IPS-18c (cell line): ENCODE measurements around the gene POFUT2.

Experiments used
- H3K4me3 ChIP-seq: 2 replicates; pipeline ENCODE4 v1.7.0; 2013; ENCODE audit warnings: low read depth, mild to moderate bottlenecking, low read length, moderate library complexity; ENCODE audit not compliant: insufficient read depth
- H3K9me3 ChIP-seq: one replicate; pipeline ENCODE4 v1.6.1; 2013; ENCODE audit warnings: mild to moderate bottlenecking, low read length, moderate library complexity; ENCODE audit not compliant: control insufficient read depth, insufficient read depth

POFUT2 gene

GRCh38 chr21:45251635-45252447 lies 35.9 kb downstream of the POFUT2 start:
- peaks cover 2% of the 10 kb centered on the region for H3K9me3 ChIP-seq
- H3K4me3 ChIP-seq = no peak overlapping the region

- H3K4me3 ChIP-seq = no peak overlapping the region
- peaks cover 2% of the 10 kb centered on the region for H3K9me3 ChIP-seq
Measured at GRCh38 chr21:45250914-45251634, 36.6 kb downstream of the POFUT2 start.

- H3K4me3 ChIP-seq = no peak overlapping the region
- peaks cover 2% of the 10 kb centered on the region for H3K9me3 ChIP-seq
Measured at GRCh38 chr21:45250272-45250671, 37.4 kb downstream of the POFUT2 start.

GRCh38 chr21:45249626-45250025 lies 38.1 kb downstream of the POFUT2 start:
- H3K4me3 ChIP-seq = no peak overlapping the region
- H3K9me3 ChIP-seq = peaks cover 2% of the 10 kb centered on the region

- Histone ChIP-seq H3K9me3 (peaks cover 2% of the 10 kb centered on the region), H3K4me3 (0 out of 2 replicates have a peak overlapping the region, but pooled peaks have one; percentile 20)
Measured at GRCh38 chr21:45248893-45249381, 38.8 kb downstream of the POFUT2 start.

- Histone ChIP-seq H3K4me3 (0 out of 2 replicates have a peak overlapping the region, but pooled peaks have one; percentile 20), H3K9me3 (peaks cover 2% of the 10 kb centered on the region)
Measured at GRCh38 chr21:45248301-45248892, 39.3 kb downstream of the POFUT2 start.

- Histone ChIP-seq H3K4me3 (no peak overlapping the region), H3K9me3 (peaks cover 2% of the 10 kb centered on the region)
Measured at GRCh38 chr21:45246386-45247320, 41.0 kb downstream of the POFUT2 start.

- peaks cover 2% of the 10 kb centered on the region for H3K9me3 ChIP-seq
- H3K4me3 ChIP-seq = no peak overlapping the region
Measured at GRCh38 chr21:45244799-45245340, 42.8 kb downstream of the POFUT2 start.

- no peaks in the 10 kb centered on the region for H3K9me3 ChIP-seq
- no peak overlapping the region for H3K4me3 ChIP-seq
Measured at GRCh38 chr21:45243603-45244002, 44.1 kb downstream of the POFUT2 start.

- Histone ChIP-seq H3K9me3 (no peaks in the 10 kb centered on the region), H3K4me3 (no peak overlapping the region)
Measured at GRCh38 chr21:45241357-45241756, 46.3 kb downstream of the POFUT2 start.

GRCh38 chr21:45237401-45237800 lies 50.3 kb downstream of the POFUT2 start:
- H3K4me3 ChIP-seq = no peak overlapping the region
- no peaks in the 10 kb centered on the region for H3K9me3 ChIP-seq

GRCh38 chr21:45236481-45236880 lies 51.2 kb downstream of the POFUT2 start:
- H3K4me3 ChIP-seq = no peak overlapping the region
- H3K9me3 ChIP-seq = no peaks in the 10 kb centered on the region

GRCh38 chr21:45235488-45235887 lies 52.2 kb downstream of the POFUT2 start:
- no peak overlapping the region for H3K4me3 ChIP-seq
- H3K9me3 ChIP-seq = no peaks in the 10 kb centered on the region

GRCh38 chr21:45234965-45235364 lies 52.7 kb downstream of the POFUT2 start:
- no peaks in the 10 kb centered on the region for H3K9me3 ChIP-seq
- H3K4me3 ChIP-seq = no peak overlapping the region

- Histone ChIP-seq H3K4me3 (no peak overlapping the region), H3K9me3 (no peaks in the 10 kb centered on the region)
Measured at GRCh38 chr21:45234127-45234526, 53.6 kb downstream of the POFUT2 start.

- Histone ChIP-seq H3K4me3 (no peak overlapping the region), H3K9me3 (no peaks in the 10 kb centered on the region)
Measured at GRCh38 chr21:45231705-45232104, 56.0 kb downstream of the POFUT2 start.
